Measurements from ENCODE around the gene PRRT3. TPM values are rescaled to one million over a fixed set of nuclear protein-coding genes. Genes with fewer than 3 reads are reported as not detected.
A peak's percentile ranks its signal among the peaks of the same experiment; 100 is the strongest.

PRRT3 gene
- total and polyA plus RNA-seq, 2 of the 13 experiments (the other 11 are each of a cell fraction or from before 2014, with no cell fraction given) = 0.22 to 0.44 TPM

- TF ChIP-seq ARID4A (CRISPR knock-in tag; IDR thresholded peaks at IDR 0.05; ENCODE audit: borderline replicate concordance) (peak; percentile 73; the same call in 1 of the 2 replicates), SOX13 (IDR thresholded peaks at IDR 0.05) (no peak), SOX13 (CRISPR knock-in tag; conservative IDR thresholded peaks at IDR 0.05 in 1 of 2, IDR thresholded peaks at IDR 0.05 in 1 of 2) (peak in 1 of 2 experiments; percentile 15; a peak in 1 of 4 replicates), HIC2 (CRISPR knock-in tag; IDR thresholded peaks at IDR 0.05; ENCODE audit: low read depth) (no peak), ERF (CRISPR knock-in tag; IDR thresholded peaks at IDR 0.05) (peak; percentile 28; the same call in 1 of the 2 replicates), POLR2G (IDR thresholded peaks at IDR 0.05; ENCODE audit: low read depth, low read length) (peak; percentile 76), ZNF772 (CRISPR knock-in tag; IDR thresholded peaks at IDR 0.05) (peak; percentile 87), ZNF546 (CRISPR knock-in tag; conservative IDR thresholded peaks at IDR 0.05) (no peak), ZNF720 (CRISPR knock-in tag; IDR thresholded peaks at IDR 0.05) (no peak), NFYB (CRISPR knock-in tag; IDR thresholded peaks at IDR 0.05) (no peak), PRDM10 (CRISPR knock-in tag; IDR thresholded peaks at IDR 0.05; ENCODE audit: low read depth) (no peak), POGK (CRISPR knock-in tag; conservative IDR thresholded peaks at IDR 0.05) (peak; percentile 57; the same call in 1 of the 2 replicates), SKIL (CRISPR knock-in tag; IDR thresholded peaks at IDR 0.05; ENCODE audit: borderline replicate concordance) (no peak)
Measured at GRCh38 chr3:9916734-9917680, 35.2 kb downstream of the PRRT3 start, which contains the start of gene IL17RC (continued).

All from HepG2 (cell line).